ENCODE results near the gene PACSIN1.

DNA sequence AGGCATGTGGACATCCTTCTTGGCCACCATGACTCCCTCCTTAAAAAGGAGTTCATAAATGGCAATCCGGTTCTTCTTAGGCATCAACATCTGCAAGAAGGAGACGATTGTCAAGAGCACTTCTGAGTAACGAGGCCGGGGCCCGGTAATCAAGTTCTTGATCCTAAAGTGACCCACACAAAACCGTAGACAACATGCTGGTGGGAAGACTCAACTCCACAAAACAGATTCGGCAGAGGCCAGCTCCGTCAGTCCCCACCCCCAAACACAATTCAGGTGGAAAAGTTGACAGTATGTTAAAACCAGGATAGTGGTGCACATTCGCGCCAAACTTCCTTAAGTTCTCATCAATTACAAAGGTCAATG lies 40.8 kb upstream of the PACSIN1 start:
- TF ChIP-seq, protein P1, sequence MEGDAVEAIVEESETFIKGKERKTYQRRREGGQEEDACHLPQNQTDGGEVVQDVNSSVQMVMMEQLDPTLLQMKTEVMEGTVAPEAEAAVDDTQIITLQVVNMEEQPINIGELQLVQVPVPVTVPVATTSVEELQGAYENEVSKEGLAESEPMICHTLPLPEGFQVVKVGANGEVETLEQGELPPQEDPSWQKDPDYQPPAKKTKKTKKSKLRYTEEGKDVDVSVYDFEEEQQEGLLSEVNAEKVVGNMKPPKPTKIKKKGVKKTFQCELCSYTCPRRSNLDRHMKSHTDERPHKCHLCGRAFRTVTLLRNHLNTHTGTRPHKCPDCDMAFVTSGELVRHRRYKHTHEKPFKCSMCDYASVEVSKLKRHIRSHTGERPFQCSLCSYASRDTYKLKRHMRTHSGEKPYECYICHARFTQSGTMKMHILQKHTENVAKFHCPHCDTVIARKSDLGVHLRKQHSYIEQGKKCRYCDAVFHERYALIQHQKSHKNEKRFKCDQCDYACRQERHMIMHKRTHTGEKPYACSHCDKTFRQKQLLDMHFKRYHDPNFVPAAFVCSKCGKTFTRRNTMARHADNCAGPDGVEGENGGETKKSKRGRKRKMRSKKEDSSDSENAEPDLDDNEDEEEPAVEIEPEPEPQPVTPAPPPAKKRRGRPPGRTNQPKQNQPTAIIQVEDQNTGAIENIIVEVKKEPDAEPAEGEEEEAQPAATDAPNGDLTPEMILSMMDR (IDR thresholded peaks at IDR 0.05): no peak
- no peak for TF ChIP-seq EP300 (IDR thresholded peaks at IDR 0.05)
